Frontal cortex (tissue), 4 donors: ENCODE results near the gene UFSP2. TPM values are rescaled to one million over a fixed set of nuclear protein-coding genes. Genes with fewer than 3 reads are reported as not detected.

Source experiments
- DNase-seq, 2 donors: peaks; one replicate each; pipeline ENCODE4 v3.0.0; 2012; ENCODE audit warnings: low spot score in 2 of 2
- FAIRE-seq: peaks from 2 replicates; lab custom pipeline; 2012; peaks lifted over from hg19 to GRCh38; lab: Jason Lieb, UNC
- total RNA-seq: library from RNA; depleted of rRNA; stranded (reverse); fragments of >200 nt; gene quantifications from one replicate; pipeline ENCODE4 v1.2.3, GENCODE V29; 2014
- donor health status: control.
- donor health status: control.
- donor health status: control.

The UFSP2 gene
- total RNA-seq, 1 donor from 2014 or later: 42.8 TPM

DNA sequence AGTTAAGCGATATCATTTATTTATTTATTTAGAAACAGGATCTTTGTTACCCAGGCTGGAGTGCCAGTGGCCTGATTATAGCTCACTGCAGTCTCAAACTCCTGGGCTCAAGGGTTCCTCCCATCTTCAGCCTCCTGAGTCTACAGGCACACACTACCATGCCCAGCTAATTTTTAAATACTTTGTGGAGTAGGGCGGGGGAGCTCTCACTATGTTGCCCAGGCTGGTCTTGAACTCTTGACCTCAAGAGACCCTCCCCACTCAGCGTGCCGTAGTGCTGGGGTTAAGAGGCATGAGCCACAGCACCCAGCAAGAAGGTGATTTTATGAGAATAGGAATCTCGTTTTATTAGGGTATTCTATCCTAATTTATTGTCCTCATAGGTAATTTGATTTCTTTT lies 3.9 kb upstream of the UFSP2 start:
- FAIRE-seq (no peak), DNase-seq (no peak)

GRCh38 chr4:185426960-185427688 lies 1.4 kb upstream of the UFSP2 start:
- DNase-seq: no peak
- FAIRE-seq: no peak

DNA sequence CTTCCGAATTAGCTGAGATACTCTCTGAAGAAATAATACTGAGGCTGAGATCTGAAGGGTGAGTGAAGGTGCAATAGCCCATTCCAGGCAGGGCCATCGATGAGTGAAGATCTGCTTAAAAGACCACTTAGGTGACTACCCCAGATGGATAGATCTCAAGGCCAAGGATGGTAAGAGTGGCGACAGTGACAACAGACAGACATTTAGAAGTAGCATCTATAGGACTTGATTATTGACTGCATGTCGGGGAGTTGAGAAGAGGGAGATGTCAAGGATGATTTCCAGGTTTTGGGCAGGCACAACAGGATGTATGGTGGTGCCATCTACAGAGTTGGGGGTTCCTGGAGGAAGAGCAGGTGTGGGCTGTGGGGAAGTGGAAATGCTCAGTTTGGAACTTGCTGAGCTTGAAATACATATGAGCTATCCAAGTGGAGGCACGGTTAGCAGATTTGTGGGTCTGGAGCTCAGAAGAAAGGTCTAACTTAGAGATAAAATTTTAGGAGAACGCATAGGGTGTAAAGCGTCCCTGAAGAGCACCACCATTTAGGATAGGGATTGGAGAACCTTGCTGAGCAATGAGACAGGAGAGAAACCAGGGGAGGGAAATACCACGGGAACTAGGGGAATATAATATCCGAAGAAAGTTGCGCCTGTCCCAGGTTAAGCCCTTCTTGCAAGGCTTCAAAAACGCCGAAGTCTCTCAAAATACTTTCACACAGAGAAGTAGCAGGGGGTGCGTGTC lies 688 bp downstream of the UFSP2 start:
- DNase-seq (peak in 1 of 2 donors; percentile 5), FAIRE-seq (no peak)

GRCh38 chr4:185421366-185422124 lies 4.2 kb downstream of the UFSP2 start:
- no peak for DNase-seq

DNA sequence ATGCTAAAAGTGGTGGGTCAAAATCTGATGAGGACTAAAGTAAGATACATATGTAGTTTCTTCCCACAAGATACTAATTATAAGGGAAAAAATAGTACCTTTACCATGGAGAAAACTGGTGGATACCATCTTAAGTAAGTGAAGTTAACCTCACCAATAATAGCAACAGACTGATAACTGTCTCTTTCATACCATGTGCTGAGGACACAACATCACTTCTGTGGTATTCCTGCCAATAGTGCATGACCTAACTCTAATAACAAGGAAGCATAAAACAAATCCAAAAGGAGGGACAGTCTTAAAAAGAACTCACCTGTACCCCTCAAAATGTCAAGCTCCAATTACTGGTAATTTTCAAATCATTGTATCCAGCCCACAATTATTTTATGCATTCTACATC lies 8.8 kb downstream of the UFSP2 start:
- FAIRE-seq (no peak), DNase-seq (no peak)

More at GRCh38 chr4:185421366-185422124, 4.2 kb downstream of the UFSP2 start:
- no peak for FAIRE-seq

DNA sequence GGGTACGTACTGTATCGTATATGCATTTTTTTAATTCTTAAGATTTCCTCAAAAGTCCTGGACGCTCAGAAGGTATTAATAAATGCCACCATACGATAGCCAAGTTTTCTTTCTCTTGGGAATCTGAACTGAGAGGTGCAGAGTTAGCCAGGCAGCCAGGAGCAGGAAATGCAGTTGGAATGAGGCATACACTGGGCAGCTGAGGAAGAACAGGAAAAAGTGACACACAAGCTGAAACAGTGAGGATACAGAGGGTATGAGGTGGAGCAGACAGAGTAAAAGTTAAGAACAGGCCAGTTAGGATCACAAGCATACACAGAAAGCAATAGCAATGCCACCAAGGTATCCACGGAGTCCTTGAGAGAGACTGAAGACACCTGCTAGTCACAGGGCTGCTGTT lies 13.4 kb downstream of the UFSP2 start:
- FAIRE-seq: no peak

GRCh38 chr4:185411849-185412248 lies 13.9 kb downstream of the UFSP2 start:
- DNase-seq: no peak

More for the DNA sequence above, 13.4 kb downstream of the UFSP2 start:
- no peak for DNase-seq

GRCh38 chr4:185408432-185408831 lies 17.3 kb downstream of the UFSP2 start:
- no peak for FAIRE-seq

More at GRCh38 chr4:185411849-185412248, 13.9 kb downstream of the UFSP2 start:
- FAIRE-seq: no peak

DNA sequence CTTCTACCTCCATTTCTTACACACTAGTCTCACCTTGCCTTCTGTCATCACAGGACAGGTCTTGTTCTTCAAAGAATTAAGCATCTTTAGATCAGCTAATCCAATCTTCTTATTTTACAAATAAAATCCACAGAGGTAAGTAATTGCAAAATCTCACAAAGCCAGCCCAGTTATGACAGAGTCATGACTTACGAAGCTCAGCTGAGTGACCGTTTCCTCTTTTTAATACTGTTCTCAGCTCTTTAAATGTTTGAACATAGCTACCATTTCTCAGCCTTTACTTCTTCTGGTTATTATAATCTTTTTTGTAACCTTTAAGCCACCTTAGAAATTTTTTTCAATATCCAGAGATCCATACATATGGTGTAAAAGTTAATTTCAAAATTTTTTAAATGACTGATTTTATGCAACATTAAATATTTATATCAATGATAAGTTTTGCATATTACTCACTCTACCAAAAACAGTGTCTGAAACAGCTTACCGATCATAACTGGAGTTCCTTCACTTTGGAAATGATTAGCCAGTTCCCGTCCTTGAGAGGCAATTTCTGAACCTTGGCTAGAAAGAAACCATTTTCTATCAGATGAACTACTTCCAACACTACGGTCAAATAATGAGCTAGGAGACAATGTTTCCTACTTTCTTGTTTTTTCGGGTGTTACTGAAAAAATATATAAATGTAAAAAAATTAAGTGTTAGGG lies 20.3 kb downstream of the UFSP2 start:
- FAIRE-seq: no peak
- no peak for DNase-seq

More at GRCh38 chr4:185408432-185408831, 17.3 kb downstream of the UFSP2 start:
- DNase-seq: no peak

DNA sequence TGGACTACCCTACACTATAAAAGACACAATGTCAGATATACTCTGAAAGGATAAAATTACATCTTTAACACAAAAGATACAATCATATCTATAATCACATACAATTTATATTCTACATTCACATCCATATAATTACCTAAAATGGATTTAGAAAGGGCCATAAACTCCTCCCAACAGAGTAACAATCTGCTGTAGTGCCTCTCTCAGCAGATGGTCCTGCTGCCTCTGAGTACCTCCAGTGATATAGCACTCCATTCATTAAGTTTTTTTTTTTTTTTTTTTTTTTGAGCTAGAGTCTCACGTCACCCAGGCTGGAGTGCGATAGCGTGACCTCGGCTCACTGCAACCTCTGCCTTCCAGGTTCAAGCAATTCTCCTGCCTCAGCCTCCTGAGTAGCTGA lies 21.7 kb downstream of the UFSP2 start:
- no peak for DNase-seq
- FAIRE-seq: no peak

DNA sequence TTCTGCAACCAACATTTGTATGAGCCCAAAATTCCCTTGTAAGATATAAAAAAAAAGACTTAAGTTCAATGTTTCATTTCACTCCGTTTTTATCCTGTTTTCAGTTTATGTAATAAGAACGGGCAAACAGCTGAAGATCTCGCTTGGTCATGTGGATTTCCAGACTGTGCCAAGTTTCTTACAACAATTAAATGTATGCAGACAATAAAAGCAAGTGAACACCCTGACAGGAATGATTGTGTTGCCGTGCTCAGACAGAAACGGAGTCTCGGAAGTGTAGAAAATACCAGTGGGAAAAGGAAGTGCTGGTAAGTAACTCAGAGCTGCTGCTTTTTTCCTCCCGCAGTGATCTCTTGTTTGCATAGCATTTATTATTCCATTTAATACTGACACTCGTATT lies 26.3 kb downstream of the UFSP2 start:
- DNase-seq (no peak), FAIRE-seq (no peak)

DNA sequence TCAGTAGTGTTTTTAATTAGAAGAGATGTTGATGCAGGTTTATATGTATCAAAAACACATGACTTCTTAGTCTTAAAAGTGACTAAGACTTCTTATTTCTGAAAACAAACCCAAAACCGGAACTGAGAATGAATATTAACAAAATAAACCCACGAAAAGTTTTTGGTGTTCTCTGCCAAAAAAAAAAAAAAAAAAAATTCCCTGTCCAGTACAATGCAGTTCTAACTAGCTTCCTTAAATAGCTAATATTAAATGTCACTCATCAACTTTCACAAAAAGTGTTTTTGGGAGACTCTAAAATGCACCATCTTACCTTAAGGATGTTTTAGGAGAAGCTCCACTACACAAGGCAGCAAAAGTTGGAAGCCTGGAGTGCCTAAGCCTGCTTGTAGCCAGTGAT lies 27.1 kb downstream of the UFSP2 start:
- DNase-seq (no peak), FAIRE-seq (no peak)

DNA sequence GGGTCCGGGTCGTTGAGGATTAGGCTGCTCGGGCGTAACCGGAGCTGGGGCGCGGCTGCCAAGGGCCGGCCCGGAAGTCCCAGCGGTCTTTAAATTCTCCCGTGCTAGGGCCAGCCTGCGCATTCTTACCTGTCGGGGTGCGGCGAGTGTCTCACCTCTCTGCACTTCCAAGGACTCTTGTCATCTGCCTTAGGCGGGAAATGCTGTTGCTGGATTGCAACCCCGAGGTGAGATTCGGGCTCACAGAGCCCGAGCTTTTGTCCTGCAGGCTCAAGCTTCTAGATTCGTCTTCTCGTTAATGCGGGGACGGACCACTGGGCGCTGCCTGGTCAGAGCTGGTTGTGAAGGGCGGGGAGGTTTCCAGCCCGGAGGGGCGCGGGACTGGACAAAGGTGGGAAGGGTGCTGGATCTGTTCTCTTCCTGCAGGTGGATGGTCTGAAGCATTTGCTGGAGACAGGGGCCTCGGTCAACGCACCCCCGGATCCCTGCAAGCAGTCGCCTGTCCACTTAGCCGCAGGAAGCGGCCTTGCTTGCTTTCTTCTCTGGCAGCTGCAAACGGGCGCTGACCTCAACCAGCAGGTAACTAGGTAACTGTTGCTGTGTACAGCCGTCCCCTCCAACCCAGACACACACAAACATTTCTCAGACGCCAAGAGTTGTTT lies 28.9 kb downstream of the UFSP2 start, which contains the start of gene ANKRD37:
TSS of gene ANKRD37 (plus strand) at position 118 of the 662 bp plus-strand sequence. CDS start at position 201, 83 bp downstream.
- FAIRE-seq: no peak
- no peak for DNase-seq

- DNase-seq: peak; percentile 97
- no peak for FAIRE-seq
Observed at GRCh38 chr4:185395956-185396723, 29.6 kb downstream of the UFSP2 start.

DNA sequence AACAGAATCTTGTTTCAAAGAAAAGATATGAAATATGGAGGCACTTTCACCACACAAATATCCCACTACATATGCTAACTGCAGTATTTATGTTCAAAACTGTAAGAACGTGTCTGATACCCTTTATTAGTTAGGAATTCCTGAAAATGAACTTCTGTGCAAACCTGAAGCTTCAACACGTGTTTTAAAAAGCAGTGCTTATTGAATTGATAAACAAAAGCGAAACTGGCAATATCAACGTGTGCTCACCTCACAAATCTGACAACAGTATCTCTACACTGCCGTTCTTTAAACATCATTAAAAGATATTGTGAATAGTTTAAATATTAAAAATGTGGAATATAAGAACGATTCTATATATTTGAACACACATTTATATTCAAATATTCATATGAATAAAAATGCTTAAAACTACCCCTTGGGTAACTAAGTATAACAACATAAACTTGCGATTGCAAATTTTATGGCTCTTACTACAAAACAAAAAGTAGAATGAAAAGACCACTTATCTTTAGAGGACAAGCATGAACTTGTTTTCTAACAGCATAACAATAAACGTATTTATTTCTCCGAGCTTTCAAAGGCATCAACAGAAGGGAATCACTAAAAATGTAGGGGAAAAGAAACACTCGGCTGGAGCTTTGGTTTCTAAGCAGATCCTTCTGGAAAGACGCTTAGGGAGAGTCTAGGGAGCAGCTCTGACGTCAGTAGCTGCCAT lies 30.4 kb downstream of the UFSP2 start, which contains the start of gene LRP2BP:
TSS of gene LRP2BP (minus strand) at position 687 of the 718 bp plus-strand sequence. CDS start 17,738 bp downstream, outside the sequence.
- FAIRE-seq (peak; percentile 55), DNase-seq (peak in 1 of 2 donors; percentile 82)

DNA sequence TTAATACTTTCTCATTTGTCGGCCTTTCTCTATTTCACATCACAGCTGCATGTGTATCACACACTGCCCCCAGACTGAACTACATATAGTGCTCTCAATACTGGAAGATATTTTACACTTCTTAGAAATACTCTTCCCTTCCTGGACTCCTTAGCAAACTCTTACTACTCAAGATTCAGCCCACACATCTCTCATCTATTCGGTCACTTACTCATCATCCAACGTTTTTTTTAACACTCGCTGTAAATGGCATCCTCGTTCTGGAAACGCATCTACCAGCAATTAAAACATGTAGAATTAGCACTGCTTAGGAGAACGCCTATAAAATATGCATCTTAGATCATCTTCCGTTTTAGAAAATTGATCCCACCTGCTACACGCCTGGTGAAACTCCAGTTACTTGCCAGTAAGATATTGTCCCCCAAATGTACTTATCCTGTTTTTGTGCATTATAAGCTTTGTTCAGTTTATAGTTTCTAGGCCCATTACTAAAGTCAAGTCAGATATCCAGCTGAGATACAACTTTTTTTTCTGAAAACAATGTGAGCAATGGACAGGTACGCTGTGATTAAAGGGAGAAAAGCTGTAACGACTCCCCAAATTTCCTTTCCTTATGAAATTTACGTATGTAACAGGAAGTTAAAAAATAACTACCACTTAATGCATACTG lies 31.1 kb downstream of the UFSP2 start:
- FAIRE-seq (no peak), DNase-seq (peak in 1 of 2 donors; percentile 16)

DNA sequence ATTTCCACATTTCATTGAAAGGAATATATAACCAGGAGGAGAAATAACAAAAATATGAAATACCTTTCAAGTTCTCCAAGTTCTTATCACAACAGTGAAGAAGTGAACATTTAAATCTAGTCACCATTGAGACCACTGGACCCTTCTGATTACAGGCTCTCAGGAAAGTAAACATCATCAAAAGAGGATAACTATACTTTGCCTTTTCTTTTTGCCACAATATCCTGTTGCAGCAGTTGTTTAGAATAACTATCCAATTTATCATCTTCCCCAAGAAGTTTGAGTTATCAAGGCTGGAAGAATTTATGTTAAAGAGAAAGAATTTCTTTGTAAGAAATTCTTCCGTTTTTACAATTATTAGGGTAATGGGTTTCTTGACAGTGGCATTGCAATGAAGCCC lies 33.6 kb downstream of the UFSP2 start:
- FAIRE-seq: no peak

More for the DNA sequence above, 33.6 kb downstream of the UFSP2 start:
- no peak for DNase-seq
